ENCODE results near the gene SEPTIN3.

- TF ChIP-seq KAT8 (IDR thresholded peaks at IDR 0.05; ENCODE audit: low read depth): no peak
- no peak for TF ChIP-seq HNRNPL (IDR thresholded peaks at IDR 0.05; ENCODE audit: low read depth, low read length)
- TF ChIP-seq HIVEP1 (CRISPR knock-in tag; IDR thresholded peaks at IDR 0.05): no peak
- no peak for TF ChIP-seq YY1 (IDR thresholded peaks at IDR 0.05; ENCODE audit: borderline replicate concordance in 1 of 3, control insufficient read depth in 1 of 3, extremely low read depth in 1 of 3, insufficient read depth in 3 of 3, insufficient read length in 1 of 3, insufficient replicate concordance in 2 of 3, low read depth in 1 of 3, low read length in 2 of 3)
- TF ChIP-seq MAFK (IDR thresholded peaks at IDR 0.05; ENCODE audit: low read length): no peak
- TF ChIP-seq POLR2AphosphoS5 (IDR thresholded peaks at IDR 0.05; ENCODE audit: control insufficient read depth, insufficient read depth, low read depth, low read length): no peak
- TF ChIP-seq POLR2H (tag; IDR thresholded peaks at IDR 0.05; ENCODE audit: low read depth): no peak
- TF ChIP-seq FOXM1 (IDR thresholded peaks at IDR 0.05; ENCODE audit: low read depth): no peak
- no peak for TF ChIP-seq FOXM1 (CRISPR knock-in tag; IDR thresholded peaks at IDR 0.05; ENCODE audit: low read depth)
- no peak for TF ChIP-seq CHD1 (IDR thresholded peaks at IDR 0.05; ENCODE audit: low read length)
- no peak for TF ChIP-seq ETS1 (conservative IDR thresholded peaks at IDR 0.05; ENCODE audit: control insufficient read depth, low read depth, low read length)
- no peak for TF ChIP-seq MAX (CRISPR knock-in tag; IDR thresholded peaks at IDR 0.05)
Observed at GRCh38 chr22:41922940-41923594, 46.2 kb upstream of the SEPTIN3 start.
